ENCODE data around the gene KCNE1.
"Not testable (repeated sequence)": the region's sequence is repeated elsewhere in the genome, so short reads cannot be mapped to it uniquely, and the experiment has no call there.

KCNE1 gene

GRCh38 chr21:34511787-34512455 lies at the start of gene KCNE1:
TSS of gene KCNE1 (minus strand) at chr21:34512210. CDS start at chr21:34449634, 62,576 bp downstream.
- no peak for DNase-seq

GRCh38 chr21:34561806-34562205 lies 49.8 kb upstream of the KCNE1 start:
- DNase-seq = no peak

GRCh38 chr21:34560609-34561008 lies 48.6 kb upstream of the KCNE1 start:
- DNase-seq = no peak

GRCh38 chr21:34560021-34560420 lies 48.0 kb upstream of the KCNE1 start:
- no peak for DNase-seq

GRCh38 chr21:34559089-34559631 lies 47.1 kb upstream of the KCNE1 start:
- no peak for DNase-seq

- no peak for DNase-seq
Observed at GRCh38 chr21:34558166-34558565, 46.2 kb upstream of the KCNE1 start.

GRCh38 chr21:34557261-34557660 lies 45.3 kb upstream of the KCNE1 start:
- DNase-seq = no peak

GRCh38 chr21:34554670-34555069 lies 42.7 kb upstream of the KCNE1 start:
- not testable (repeated sequence) for DNase-seq

- no peak for DNase-seq
Observed at GRCh38 chr21:34554227-34554626, 42.2 kb upstream of the KCNE1 start.

- DNase-seq = no peak
Observed at GRCh38 chr21:34553151-34553952, 41.3 kb upstream of the KCNE1 start.

GRCh38 chr21:34552360-34553098 lies 40.5 kb upstream of the KCNE1 start:
- no peak for DNase-seq

- no peak for DNase-seq
Observed at GRCh38 chr21:34550182-34550799, 38.3 kb upstream of the KCNE1 start.

- no peak for DNase-seq
Observed at GRCh38 chr21:34548781-34549376, 36.9 kb upstream of the KCNE1 start.

- DNase-seq = no peak
Observed at GRCh38 chr21:34546542-34546941, 34.5 kb upstream of the KCNE1 start.

GRCh38 chr21:34545079-34545884 lies 33.3 kb upstream of the KCNE1 start:
- no peak for DNase-seq

GRCh38 chr21:34544032-34544496 lies 32.1 kb upstream of the KCNE1 start:
- peak; percentile 19 to 27 for DNase-seq

- no peak for DNase-seq
Observed at GRCh38 chr21:34543017-34543416, 31.0 kb upstream of the KCNE1 start.

- no peak for DNase-seq
Observed at GRCh38 chr21:34540206-34540605, 28.2 kb upstream of the KCNE1 start.

- no peak for DNase-seq
Observed at GRCh38 chr21:34537838-34538237, 25.8 kb upstream of the KCNE1 start.

GRCh38 chr21:34536820-34537219 lies 24.8 kb upstream of the KCNE1 start:
- DNase-seq = no peak

- DNase-seq = no peak
Observed at GRCh38 chr21:34536311-34536710, 24.3 kb upstream of the KCNE1 start.
